Hippocampal formation (tissue), 2 donors: ENCODE results near the gene TRPM3.
A peak's percentile ranks its signal among the peaks of the same experiment; 100 is the strongest.
"Not testable (repeated sequence)": the region's sequence is repeated elsewhere in the genome, so short reads cannot be mapped to it uniquely, and the experiment has no call there.

Source experiments
- DNase-seq, 2 donors: peaks; one replicate each; lab custom pipeline; 2025; lab: John Stamatoyannopoulos, UW

Gene TRPM3

DNA sequence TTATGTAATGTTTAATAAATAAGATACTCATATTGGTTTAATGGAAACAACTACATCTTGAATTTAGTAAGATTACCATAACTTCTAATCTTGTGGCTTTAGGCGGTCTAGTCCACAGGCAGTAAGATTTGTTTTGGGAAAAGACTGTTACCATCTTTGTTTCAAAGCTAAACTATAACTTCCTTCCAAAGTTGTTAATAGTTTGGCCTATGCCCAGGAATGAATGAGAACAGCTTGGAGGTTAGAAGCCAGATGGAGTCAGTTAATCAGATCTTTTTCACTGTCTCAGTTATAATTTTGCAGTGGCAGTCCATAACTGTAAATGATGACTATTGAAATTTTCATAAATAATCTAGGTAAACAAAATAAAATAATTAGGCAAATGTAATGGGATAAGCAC, 465.1 kb downstream of the TRPM3 start:
- DNase-seq: no peak

- DNase-seq: no peak
These were observed 467.3 kb downstream of the TRPM3 start for GRCh38 chr9:70654144-70654543.

DNA sequence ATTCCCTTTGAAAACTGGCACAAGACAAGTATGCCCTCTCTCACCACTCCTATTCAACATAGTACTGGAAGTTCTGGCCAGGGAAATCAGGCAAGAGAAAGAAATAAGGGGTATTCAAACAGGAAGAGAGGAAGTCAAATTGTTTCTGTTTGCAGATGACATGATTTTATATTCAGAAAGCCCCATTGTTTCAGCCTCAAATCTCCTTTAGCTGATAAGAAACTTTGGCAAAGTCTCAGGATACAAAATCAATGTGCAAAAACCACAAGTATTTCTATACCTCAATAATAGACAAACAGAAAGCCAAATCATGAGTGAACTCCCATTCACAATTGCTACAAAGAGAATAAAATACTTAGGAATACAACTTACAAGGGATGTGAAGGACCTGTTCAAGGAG, 476.8 kb downstream of the TRPM3 start:
- not testable (repeated sequence) for DNase-seq

- no peak for DNase-seq
These were observed 479.1 kb downstream of the TRPM3 start for GRCh38 chr9:70642341-70642740.

- DNase-seq: no peak
These were observed 479.8 kb downstream of the TRPM3 start for GRCh38 chr9:70641631-70642030.

- no peak for DNase-seq
These were observed 480.4 kb downstream of the TRPM3 start for GRCh38 chr9:70641031-70641430.

- peak in 1 of 2 donors; percentile 77 for DNase-seq
These were observed 481.3 kb downstream of the TRPM3 start for GRCh38 chr9:70639853-70640814.

GRCh38 chr9:70635790-70636189, 485.6 kb downstream of the TRPM3 start:
- no peak for DNase-seq

DNA sequence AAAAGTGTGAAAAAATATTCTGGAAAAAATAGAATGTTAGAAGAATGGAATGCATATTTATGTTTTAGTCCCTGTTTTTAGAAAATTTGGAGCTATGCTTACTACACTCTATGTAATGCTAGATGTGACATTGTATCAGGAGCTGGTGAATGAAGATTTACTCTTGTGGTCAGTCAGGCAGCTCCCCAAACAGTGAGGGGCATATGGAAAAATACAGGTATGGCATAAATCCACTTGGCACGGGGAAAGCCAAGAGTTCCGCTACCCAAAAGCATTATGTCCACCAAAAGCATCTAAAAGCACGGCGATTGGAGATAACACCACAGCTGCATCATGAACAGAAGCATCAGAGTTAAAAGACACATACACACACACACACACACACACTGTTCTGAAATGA, 486.7 kb downstream of the TRPM3 start:
- no peak for DNase-seq

DNA sequence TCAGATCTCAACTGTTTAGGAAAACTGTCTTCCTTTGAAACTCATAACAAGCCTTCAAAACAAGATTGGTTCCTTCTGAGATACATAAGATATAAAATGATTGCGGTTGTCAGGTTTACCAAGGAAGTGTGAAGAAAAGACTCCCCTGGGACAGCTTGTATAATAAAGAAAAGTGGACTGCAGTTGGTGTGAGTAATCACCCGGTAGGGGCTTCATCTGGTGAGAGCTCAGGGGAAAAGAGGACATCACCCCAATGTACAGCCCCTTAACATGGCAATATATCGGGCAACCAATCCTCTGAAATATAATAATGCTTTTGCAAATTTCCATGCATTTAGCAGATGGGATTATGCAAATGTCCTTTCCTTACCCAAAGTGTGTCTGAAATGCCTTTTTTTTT, 490.4 kb downstream of the TRPM3 start:
- no peak for DNase-seq

DNA sequence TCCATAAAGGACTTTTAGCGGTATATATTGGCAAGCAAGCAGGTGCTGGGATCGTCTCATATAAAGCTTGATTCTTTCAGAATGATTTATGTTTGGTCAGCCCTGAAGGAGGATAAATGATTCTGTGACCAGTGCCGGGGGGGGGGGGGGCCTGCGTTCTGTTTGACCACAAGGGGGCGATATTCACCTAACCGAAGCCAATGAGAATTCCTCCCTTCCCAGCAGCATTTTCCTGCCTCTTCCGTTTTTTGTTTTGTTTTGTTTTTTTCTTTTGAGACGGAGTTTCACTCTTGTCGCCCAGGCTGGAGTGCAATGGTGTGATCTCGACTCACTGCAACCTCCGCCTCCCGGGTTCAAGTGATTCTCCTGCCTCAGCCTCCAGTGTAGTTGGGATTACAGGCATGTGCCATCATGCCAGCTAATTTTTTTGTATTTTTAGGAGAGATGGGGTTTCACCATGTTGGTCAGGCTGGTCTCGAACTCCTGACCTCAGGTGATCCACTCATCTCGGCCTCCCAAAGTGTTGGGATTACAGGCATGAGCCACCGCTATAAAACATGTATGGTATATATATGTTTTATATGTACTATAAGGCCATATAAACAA, 492.2 kb downstream of the TRPM3 start:
- DNase-seq: not testable (repeated sequence)

GRCh38 chr9:70625078-70625477, 496.3 kb downstream of the TRPM3 start:
- DNase-seq: no peak

DNA sequence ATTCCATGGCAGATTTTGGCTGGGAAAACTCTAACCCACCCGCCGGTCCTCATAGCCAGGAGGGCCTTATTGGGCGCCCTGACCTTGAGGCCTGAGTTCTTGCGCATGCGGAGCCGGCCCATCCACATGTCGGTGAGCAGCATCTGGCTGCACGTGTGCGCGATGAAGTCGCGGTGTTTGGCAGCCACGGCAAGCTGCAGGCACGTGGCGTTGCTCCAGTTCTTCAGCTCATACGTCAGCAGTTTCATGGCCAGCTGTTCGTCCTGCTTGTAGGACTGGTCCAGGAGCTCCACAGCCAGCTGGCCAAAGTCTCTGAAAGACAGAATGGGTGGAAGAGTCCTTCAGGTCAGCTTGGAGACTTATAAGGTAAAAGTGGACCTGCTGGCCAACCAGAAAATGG, 502.6 kb downstream of the TRPM3 start:
- no peak for DNase-seq

- no peak for DNase-seq
These were observed 504.2 kb downstream of the TRPM3 start for GRCh38 chr9:70617033-70617828.

DNA sequence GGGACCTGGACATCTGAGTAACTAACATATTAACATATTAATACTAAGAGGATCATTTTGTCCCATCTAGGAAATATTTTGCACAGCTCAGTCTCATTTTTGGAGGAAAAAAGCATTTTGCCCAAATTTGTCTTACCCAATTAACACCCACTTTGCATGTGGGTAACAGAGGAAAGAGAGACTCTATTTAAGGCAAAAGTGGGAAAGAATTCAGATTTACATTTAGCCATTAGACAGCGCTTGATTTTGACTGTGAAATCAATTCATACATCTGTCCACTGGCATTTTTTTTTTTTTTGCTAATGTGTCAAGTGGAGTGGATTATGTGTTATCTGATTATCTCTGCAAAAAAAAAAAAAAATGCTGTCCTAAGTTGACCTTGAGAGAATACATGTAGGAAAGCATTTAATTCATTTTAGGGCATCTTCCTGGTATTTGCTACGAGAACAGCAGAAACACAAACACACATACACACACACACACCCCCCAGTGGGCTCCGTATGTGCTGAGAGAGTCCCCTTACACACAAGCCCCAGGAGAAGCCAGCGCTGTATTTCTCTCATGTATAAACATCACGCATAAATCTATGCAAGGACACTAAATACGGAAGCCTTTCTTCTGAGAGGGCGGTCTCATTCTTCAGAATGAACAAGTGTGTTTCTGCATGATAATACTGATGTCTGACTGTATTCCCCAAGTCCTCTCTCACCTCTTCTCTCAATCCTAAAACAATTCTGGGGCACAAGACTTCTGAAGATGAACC, 505.0 kb downstream of the TRPM3 start:
- DNase-seq: no peak

DNA sequence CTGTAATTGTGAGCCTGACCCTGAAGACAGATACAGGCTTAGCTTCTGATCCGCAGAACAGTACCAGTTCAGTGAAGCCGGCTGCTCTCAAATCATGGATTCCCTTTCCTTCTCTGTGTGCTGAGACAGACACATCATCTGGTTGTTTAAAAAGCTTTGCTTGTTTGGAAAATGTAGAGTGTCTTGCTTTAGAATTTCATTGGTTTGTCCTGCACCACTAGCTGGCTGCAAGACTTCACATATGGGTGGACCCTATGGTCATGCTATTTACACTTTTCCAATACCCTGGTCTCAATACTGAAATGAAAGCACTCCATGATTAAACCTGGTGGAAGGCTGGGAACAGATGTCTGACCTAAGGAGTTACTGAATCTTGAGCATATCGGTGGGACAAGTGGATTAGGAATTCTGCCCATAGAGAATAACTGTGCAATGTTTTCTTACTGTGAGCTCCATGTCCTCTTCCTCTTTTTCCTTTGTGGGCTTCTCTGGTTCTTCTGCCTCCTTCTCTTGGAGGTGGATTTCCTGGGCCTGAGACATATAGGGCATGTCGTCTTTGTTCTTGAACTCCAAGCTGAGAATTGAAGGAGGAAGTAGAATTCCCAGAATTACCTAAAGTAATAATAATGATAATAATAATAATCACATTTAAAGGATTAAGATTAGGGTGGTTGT, 505.8 kb downstream of the TRPM3 start:
- DNase-seq: peak; percentile 39 to 75

DNA sequence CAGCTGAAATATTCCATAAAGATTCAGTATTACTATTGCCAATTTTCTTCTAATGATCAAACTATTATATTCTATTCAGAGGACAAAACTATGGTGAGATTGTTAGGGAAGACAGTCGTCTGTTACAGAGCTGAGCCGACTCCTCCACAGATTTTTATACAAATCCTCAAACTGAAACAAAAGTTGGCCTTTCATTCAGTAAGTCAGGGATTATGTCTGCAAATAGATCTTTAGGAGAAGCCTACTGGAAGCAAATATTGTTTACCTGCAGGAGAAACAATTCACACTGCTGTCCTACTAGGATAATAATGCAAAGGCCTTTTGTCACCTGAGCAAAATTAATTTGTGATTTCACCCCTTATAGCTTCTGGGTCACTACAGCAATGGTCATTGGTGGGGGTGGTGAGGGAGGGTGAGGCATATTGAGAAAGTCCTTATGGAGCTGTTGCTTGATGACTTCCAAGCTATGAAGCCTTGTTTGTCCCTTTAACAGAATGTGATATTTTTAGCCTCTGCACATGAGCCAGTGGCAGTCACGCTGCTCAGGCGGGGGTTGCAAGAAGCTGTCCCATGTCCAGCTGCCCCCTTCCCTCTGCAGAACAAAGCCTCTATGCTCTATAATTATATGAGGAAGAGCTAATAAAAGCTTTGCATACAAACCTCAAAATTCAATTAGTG, 506.5 kb downstream of the TRPM3 start:
- DNase-seq: peak; percentile 39 to 75

GRCh38 chr9:70613024-70613768, 508.2 kb downstream of the TRPM3 start:
- DNase-seq: no peak

DNA sequence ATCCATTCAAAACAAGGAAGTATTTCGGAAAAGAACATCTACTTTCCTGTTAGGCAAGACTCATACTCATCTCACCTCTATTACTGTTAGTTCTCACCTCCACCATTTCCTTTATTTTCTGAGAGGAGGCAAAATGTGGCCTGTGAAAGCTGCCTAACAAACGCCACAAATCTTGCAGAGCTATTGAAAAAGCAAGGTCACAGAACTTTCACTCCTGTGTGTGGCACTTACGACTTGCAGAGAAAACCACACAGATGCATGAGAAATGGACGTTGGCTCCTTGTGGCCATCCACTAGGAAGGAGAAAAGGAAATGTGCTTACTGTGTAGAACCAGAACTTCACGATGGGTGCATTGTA, 511.2 kb downstream of the TRPM3 start:
- no peak for DNase-seq
